GM23248 (cell line): Measurements from ENCODE around the gene CTNNA2. TPM values are rescaled to one million over a fixed set of nuclear protein-coding genes. Genes with fewer than 3 reads are reported as not detected.

ENCODE experiments used
- DNase-seq: peaks from one replicate; pipeline ENCODE4 v3.0.0-alpha.2; 2015
- H2AFZ ChIP-seq: fragments of 200-600 bp; sonication (generic); 2 replicates; pipeline ENCODE4 v1.6.1; 2016; ENCODE audit warnings: antibody characterized with exemption
- H3F3A ChIP-seq: fragments of 200-600 bp; sonication (generic); 2 replicates; pipeline ENCODE4 v1.6.1; 2016; ENCODE audit warnings: mild to moderate bottlenecking, antibody characterized with exemption, mixed run types; ENCODE audit not compliant: insufficient read depth
- H3K27ac ChIP-seq: fragments of 200-600 bp; sonication (generic); 2 replicates; pipeline ENCODE4 v1.5.1; 2016; ENCODE audit warnings: mild to moderate bottlenecking
- H3K27me3 ChIP-seq: fragments of 200-600 bp; sonication (generic); replicated peaks from 2 replicates; pipeline ENCODE4 v1.6.1; 2016; ENCODE audit warnings: mild to moderate bottlenecking; ENCODE audit not compliant: insufficient read depth
- H3K36me3 ChIP-seq: fragments of 200-600 bp; sonication (generic); 2 replicates; pipeline ENCODE4 v1.6.1; 2016; ENCODE audit warnings: low read depth, mild to moderate bottlenecking
- H3K4me1 ChIP-seq: fragments of 200-600 bp; sonication (generic); 2 replicates; pipeline ENCODE4 v1.6.1; 2016; ENCODE audit warnings: mild to moderate bottlenecking; ENCODE audit not compliant: insufficient read depth
- H3K4me2 ChIP-seq: fragments of 200-600 bp; sonication (generic); one replicate; pipeline ENCODE4 v1.6.1; 2016; ENCODE audit warnings: mild to moderate bottlenecking; ENCODE audit not compliant: unreplicated experiment
- H3K4me3 ChIP-seq: fragments of 200-600 bp; sonication (generic); 2 replicates; pipeline ENCODE4 v1.5.1; 2016; ENCODE audit warnings: mild to moderate bottlenecking
- H3K79me2 ChIP-seq: fragments of 200-600 bp; sonication (generic); 2 replicates; pipeline ENCODE4 v1.6.1; 2016; ENCODE audit warnings: mild to moderate bottlenecking; ENCODE audit not compliant: insufficient read depth
- H3K9ac ChIP-seq: fragments of 200-600 bp; sonication (generic); 2 replicates; pipeline ENCODE4 v1.6.1; 2016; ENCODE audit warnings: mild to moderate bottlenecking
- H3K9me2 ChIP-seq: fragments of 200-600 bp; sonication (generic); 2 replicates; pipeline ENCODE4 v1.6.1; 2016; ENCODE audit warnings: mixed run types, mild to moderate bottlenecking, moderate library complexity; ENCODE audit not compliant: insufficient read depth
- H3K9me3 ChIP-seq: fragments of 200-600 bp; sonication (generic); one replicate; pipeline ENCODE4 v1.6.1; 2017; ENCODE audit warnings: low read depth
- H4K20me1 ChIP-seq: fragments of 200-600 bp; sonication (generic); 2 replicates; pipeline ENCODE4 v1.6.0; 2016; ENCODE audit not compliant: insufficient read depth
- EZH2 ChIP-seq: fragments of 200-600 bp; sonication (generic); IDR thresholded peaks from 2 replicates; pipeline ENCODE4 v1.6.1; 2018; ENCODE audit warnings: antibody characterized with exemption, mild to moderate bottlenecking; ENCODE audit not compliant: insufficient read depth, poor library complexity, severe bottlenecking
- EZH2phosphoT487 ChIP-seq: fragments of 200-600 bp; sonication (generic); IDR thresholded peaks from 2 replicates; pipeline ENCODE4 v1.6.1; 2018; ENCODE audit warnings: antibody characterized with exemption, moderate library complexity, mild to moderate bottlenecking, low read depth; ENCODE audit not compliant: insufficient read depth
- WGBS, 2 experiments: methylation state at CpG; one replicate each; pipeline ENCODE4 v1.1.6; 2015 to 2017; ENCODE audit warnings: low lambda C conversion rate in 2 of 2, low coverage in 1 of 2; ENCODE audit errors: missing lambda C conversion rate in 2 of 2; 5-methylcytosine and 5-hydroxymethylcytosine counted together
- in situ Hi-C: fragments of 300-500 bp; cut with MboI; formaldehyde crosslinking; loops from 2 replicates; pipeline ENCODE4 v1.15.0; 2020
- polyA plus RNA-seq: library from polyadenylated mRNA; unstranded; fragments of >200 nt; fragmentation: Nextera tagmentation; extraction: Ambion mirVana; gene quantifications from 2 replicates; pipeline ENCODE4 v1.2.1, GENCODE V29; 2016
- total RNA-seq: library from RNA; depleted of rRNA; stranded (reverse); fragments of >200 nt; shearing (Covaris generic); gene quantifications from 2 replicates; pipeline ENCODE4 v1.2.3, GENCODE V29; 2014

The CTNNA2 gene
- total and polyA plus RNA-seq, 2 experiments from 2014 or later: not detected

DNA sequence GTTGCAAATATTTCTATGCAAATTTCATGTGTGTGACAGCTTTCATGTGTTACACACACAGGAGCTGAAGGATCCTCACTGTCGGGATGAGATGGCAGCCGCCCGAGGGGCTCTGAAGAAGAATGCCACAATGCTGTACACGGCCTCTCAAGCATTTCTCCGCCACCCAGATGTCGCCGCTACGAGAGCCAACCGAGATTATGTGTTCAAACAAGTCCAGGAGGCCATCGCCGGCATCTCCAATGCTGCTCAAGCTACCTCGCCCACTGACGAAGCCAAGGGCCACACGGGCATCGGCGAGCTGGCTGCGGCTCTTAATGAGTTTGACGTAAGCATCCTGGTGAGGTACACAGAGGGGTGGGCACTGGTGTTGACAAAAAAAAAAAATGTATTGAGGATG is 361.2 kb downstream of the CTNNA2 start:
- no peaks in the 10 kb centered on the region for H3K27me3 ChIP-seq
- H3K36me3 ChIP-seq: no peaks in the 10 kb centered on the region
- no peak overlapping the region for H3K4me2 ChIP-seq
- no peaks in the 10 kb centered on the region for H3F3A ChIP-seq
- 43 to 44% methylated on average over 18 of the region's 18 CpGs for WGBS, 2 experiments
- no peaks in the 10 kb centered on the region for H3K9me3 ChIP-seq
- no peak overlapping the region for H3K27ac ChIP-seq
- no peak for DNase-seq
- no peak overlapping the region for H2AFZ ChIP-seq
- no peak overlapping the region for H3K4me3 ChIP-seq
- in situ Hi-C loops: no loop called here
- no peak overlapping the region for H3K9ac ChIP-seq
- H3K4me1 ChIP-seq: no peaks in the 10 kb centered on the region
- H3K79me2 ChIP-seq: no peaks in the 10 kb centered on the region
- H4K20me1 ChIP-seq: no peaks in the 10 kb centered on the region; the same call in 1 of the 2 replicates
- no peaks in the 10 kb centered on the region for H3K9me2 ChIP-seq
- no peak for TF ChIP-seq EZH2
- no peak for TF ChIP-seq EZH2phosphoT487

DNA sequence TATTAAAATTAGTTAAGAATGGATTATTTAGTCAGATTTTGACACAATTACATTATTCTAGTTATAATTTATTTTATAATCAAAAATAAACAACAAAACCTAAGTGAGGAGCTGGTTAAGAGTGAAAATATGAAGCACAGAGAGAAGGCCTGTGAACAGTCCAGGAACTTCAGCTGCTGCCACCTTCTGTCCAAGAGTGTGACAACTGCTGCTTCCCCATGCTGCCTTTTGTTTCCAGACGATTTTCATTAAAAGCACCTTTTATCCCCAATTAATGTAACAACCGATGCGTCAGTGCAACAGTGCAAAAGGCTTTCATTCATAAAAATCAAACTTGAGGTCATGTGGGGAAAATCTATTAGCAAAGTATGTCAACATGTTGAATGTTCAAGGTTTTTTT is 363.6 kb downstream of the CTNNA2 start:
- no peaks in the 10 kb centered on the region for H3F3A ChIP-seq
- H3K4me2 ChIP-seq: no peak overlapping the region
- no peak overlapping the region for H3K9ac ChIP-seq
- WGBS, 2 experiments: 3% methylated on average over 3 of the region's 3 CpGs
- in situ Hi-C loops: no loop called here
- no peak overlapping the region for H2AFZ ChIP-seq
- H3K9me2 ChIP-seq: no peaks in the 10 kb centered on the region
- no peaks in the 10 kb centered on the region for H3K9me3 ChIP-seq
- no peak for TF ChIP-seq EZH2phosphoT487
- TF ChIP-seq EZH2: no peak
- H4K20me1 ChIP-seq: no peaks in the 10 kb centered on the region; the same call in 1 of the 2 replicates
- H3K27ac ChIP-seq: no peak overlapping the region
- DNase-seq: peak; percentile 33
- no peak overlapping the region for H3K4me3 ChIP-seq
- no peaks in the 10 kb centered on the region for H3K36me3 ChIP-seq
- no peaks in the 10 kb centered on the region for H3K79me2 ChIP-seq
- H3K27me3 ChIP-seq: no peaks in the 10 kb centered on the region
- no peaks in the 10 kb centered on the region for H3K4me1 ChIP-seq

DNA sequence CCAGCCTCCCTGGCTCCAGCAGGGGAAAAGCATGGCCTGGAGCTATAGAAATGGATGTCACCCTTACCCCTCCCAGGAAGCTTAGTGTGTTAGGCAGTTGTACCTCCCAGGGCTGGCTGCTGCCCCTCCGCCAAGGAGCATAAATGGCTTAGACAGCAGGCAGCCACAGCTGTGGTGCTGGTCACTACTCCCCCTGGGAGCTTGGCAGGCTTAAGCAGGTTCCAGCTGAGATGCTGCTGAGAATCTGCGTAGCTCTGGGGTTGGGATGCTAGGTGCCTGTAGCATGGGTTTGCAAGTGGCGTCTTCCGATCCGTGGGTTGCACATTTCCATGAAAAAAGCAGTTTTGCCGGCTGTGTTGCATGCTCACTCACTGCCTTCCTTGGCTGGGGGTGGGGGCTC is 369.7 kb downstream of the CTNNA2 start:
- no peaks in the 10 kb centered on the region for H3K9me3 ChIP-seq
- H2AFZ ChIP-seq: no peak overlapping the region
- H3K4me2 ChIP-seq: no peak overlapping the region
- no peaks in the 10 kb centered on the region for H3K27me3 ChIP-seq
- no peaks in the 10 kb centered on the region for H3K4me1 ChIP-seq
- WGBS, 2 experiments: 43 to 52% methylated on average over 6 of the region's 6 CpGs
- TF ChIP-seq EZH2phosphoT487 (no peak), EZH2 (no peak)
- H3F3A ChIP-seq: no peaks in the 10 kb centered on the region
- H3K4me3 ChIP-seq: no peak overlapping the region
- no peak overlapping the region for H3K9ac ChIP-seq
- no peak overlapping the region for H3K27ac ChIP-seq
- no peaks in the 10 kb centered on the region for H3K79me2 ChIP-seq
- H4K20me1 ChIP-seq: no peaks in the 10 kb centered on the region; the same call in 1 of the 2 replicates
- in situ Hi-C loops: no loop called here
- H3K36me3 ChIP-seq: no peaks in the 10 kb centered on the region
- no peak for DNase-seq
- H3K9me2 ChIP-seq: no peaks in the 10 kb centered on the region

DNA sequence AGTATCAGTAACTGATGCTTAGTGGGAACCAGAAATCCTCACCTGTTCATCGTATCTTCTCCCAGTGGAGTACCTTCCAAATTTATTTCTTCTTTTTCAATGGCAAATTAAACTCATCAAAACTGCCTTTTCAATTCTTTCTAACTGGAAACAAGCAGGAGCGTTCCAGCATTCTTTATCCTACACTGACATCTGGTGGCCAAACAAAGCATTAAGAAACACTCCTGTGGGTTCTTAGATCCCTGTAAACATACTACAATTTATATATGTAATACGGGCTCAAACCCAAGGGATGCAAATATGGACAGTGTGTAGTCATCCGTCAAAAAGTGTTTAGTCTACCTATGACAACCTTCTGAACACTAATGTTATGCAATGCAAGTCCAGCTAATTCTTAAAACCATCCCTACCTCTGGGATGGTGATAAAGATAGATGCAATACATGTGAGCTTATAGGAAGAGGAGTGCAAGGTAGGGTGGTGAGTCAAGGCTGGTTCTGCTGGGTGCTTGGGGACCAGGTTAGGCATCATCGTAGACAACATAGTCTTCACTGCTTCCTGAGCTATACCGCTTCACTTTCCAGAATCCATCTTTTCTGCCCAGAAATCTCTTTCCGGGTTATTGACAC is 375.0 kb downstream of the CTNNA2 start:
- Histone ChIP-seq H3K27me3 (no peaks in the 10 kb centered on the region), H3K79me2 (no peaks in the 10 kb centered on the region), H3K4me1 (no peaks in the 10 kb centered on the region), H4K20me1 (no peaks in the 10 kb centered on the region), H3K36me3 (no peaks in the 10 kb centered on the region), H3K27ac (no peak overlapping the region), H2AFZ (no peak overlapping the region), H3F3A (no peaks in the 10 kb centered on the region), H3K9me2 (no peaks in the 10 kb centered on the region), H3K4me2 (no peak overlapping the region), H3K4me3 (no peak overlapping the region), H3K9me3 (no peaks in the 10 kb centered on the region), H3K9ac (no peak overlapping the region)
- DNase-seq: peak; percentile 61
- in situ Hi-C loops: no loop called here
- TF ChIP-seq EZH2phosphoT487 (no peak), EZH2 (no peak)
- 24 to 26% methylated on average over 7 of the region's 7 CpGs for WGBS, 2 experiments

DNA sequence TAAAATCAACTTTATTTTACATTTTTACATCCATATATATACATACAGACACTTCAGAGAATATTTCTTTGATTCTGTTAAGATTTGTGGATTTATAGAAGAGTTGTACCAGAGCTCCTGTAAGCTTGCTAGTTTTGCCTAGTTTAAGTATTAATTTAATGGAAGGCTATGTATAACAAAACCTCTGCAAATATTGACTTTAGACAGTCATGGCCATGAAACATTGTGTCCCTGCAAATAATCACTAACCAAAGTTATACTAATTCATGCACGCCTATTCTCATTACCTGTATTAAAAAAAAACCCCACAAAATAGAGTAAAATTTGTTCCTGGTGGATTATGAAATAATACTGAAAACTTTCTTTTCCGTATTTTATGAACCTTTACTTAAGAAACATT is 379.3 kb downstream of the CTNNA2 start:
- no peak for TF ChIP-seq EZH2
- no peak for TF ChIP-seq EZH2phosphoT487
- Histone ChIP-seq H3K4me2 (no peak overlapping the region), H3K79me2 (no peaks in the 10 kb centered on the region), H3K9ac (no peak overlapping the region), H2AFZ (no peak overlapping the region), H3K4me1 (no peaks in the 10 kb centered on the region), H3K9me3 (no peaks in the 10 kb centered on the region), H3K9me2 (no peaks in the 10 kb centered on the region), H3F3A (no peaks in the 10 kb centered on the region), H3K4me3 (no peak overlapping the region), H3K27ac (no peak overlapping the region), H4K20me1 (no peaks in the 10 kb centered on the region), H3K36me3 (no peaks in the 10 kb centered on the region), H3K27me3 (peaks cover 5% of the 10 kb centered on the region; the same call in 1 of the 2 replicates)
- 30 to 33% methylated on average over 2 of the region's 2 CpGs for whole genome bisulfite sequencing, 2 experiments
- in situ Hi-C loops: no loop called here
- no peak for DNase-seq
